Activated gamma-delta T cell treated with anti-CD3 and anti-CD28 coated beads, Interleukin-2, amount 50 U/mL, for 16 hours (primary cell): ENCODE results near the gene CDKN2AIP.
"Not testable (repeated sequence)": the region's sequence is repeated elsewhere in the genome, so short reads cannot be mapped to it uniquely, and the experiment has no call there.

Source experiments
- DNase-seq: peaks from one replicate; pipeline ENCODE4 v3.0.0-alpha.2; 2020; ENCODE audit warnings: low read depth

CDKN2AIP gene

GRCh38 chr4:183413234-183414200 lies 30.9 kb upstream of the CDKN2AIP start:
- no peak for DNase-seq

- no peak for DNase-seq
Measured at GRCh38 chr4:183416879-183417755, 27.3 kb upstream of the CDKN2AIP start.

- DNase-seq, result no peak
Measured at GRCh38 chr4:183422962-183423631, 21.3 kb upstream of the CDKN2AIP start.

GRCh38 chr4:183424109-183424744 lies 20.2 kb upstream of the CDKN2AIP start:
- no peak for DNase-seq

GRCh38 chr4:183426507-183426906 lies 17.9 kb upstream of the CDKN2AIP start:
- DNase-seq, result no peak

- DNase-seq, result no peak
Measured at GRCh38 chr4:183429489-183429888, 14.9 kb upstream of the CDKN2AIP start.

GRCh38 chr4:183430317-183430993 lies 14.0 kb upstream of the CDKN2AIP start:
- no peak for DNase-seq

GRCh38 chr4:183430994-183431347 lies 13.5 kb upstream of the CDKN2AIP start:
- no peak for DNase-seq

- DNase-seq, result no peak
Measured at GRCh38 chr4:183431614-183432013, 12.8 kb upstream of the CDKN2AIP start.

- DNase-seq, result not testable (repeated sequence)
Measured at GRCh38 chr4:183433183-183433582, 11.3 kb upstream of the CDKN2AIP start.

GRCh38 chr4:183434264-183434663 lies 10.2 kb upstream of the CDKN2AIP start:
- DNase-seq, result no peak

GRCh38 chr4:183434666-183435190 lies 9.7 kb upstream of the CDKN2AIP start:
- DNase-seq, result no peak

- no peak for DNase-seq
Measured at GRCh38 chr4:183435803-183436202, 8.6 kb upstream of the CDKN2AIP start.

- DNase-seq, result no peak
Measured at GRCh38 chr4:183436417-183436816, 8.0 kb upstream of the CDKN2AIP start.

- DNase-seq, result no peak
Measured at GRCh38 chr4:183437452-183437851, 7.0 kb upstream of the CDKN2AIP start.

GRCh38 chr4:183438458-183439113 lies 5.8 kb upstream of the CDKN2AIP start:
- DNase-seq, result no peak

GRCh38 chr4:183441276-183441675 lies 3.2 kb upstream of the CDKN2AIP start:
- no peak for DNase-seq

- no peak for DNase-seq
Measured at GRCh38 chr4:183443655-183444213, 702 bp upstream of the CDKN2AIP start.

- no peak for DNase-seq
Measured at GRCh38 chr4:183445097-183445428, 627 bp downstream of the CDKN2AIP start.

GRCh38 chr4:183447646-183448045 lies 3.2 kb downstream of the CDKN2AIP start:
- DNase-seq, result no peak
